HG03108 (cell line): Measurements from ENCODE around the gene MCRIP2.

ENCODE experiments used
- ATAC-seq: cut with Tn5 transposase; IDR thresholded peaks from one replicate; pipeline ENCODE4 v1.9.1; 2021; ENCODE audit warnings: moderate library complexity; ENCODE audit not compliant: unreplicated experiment

The MCRIP2 gene

DNA sequence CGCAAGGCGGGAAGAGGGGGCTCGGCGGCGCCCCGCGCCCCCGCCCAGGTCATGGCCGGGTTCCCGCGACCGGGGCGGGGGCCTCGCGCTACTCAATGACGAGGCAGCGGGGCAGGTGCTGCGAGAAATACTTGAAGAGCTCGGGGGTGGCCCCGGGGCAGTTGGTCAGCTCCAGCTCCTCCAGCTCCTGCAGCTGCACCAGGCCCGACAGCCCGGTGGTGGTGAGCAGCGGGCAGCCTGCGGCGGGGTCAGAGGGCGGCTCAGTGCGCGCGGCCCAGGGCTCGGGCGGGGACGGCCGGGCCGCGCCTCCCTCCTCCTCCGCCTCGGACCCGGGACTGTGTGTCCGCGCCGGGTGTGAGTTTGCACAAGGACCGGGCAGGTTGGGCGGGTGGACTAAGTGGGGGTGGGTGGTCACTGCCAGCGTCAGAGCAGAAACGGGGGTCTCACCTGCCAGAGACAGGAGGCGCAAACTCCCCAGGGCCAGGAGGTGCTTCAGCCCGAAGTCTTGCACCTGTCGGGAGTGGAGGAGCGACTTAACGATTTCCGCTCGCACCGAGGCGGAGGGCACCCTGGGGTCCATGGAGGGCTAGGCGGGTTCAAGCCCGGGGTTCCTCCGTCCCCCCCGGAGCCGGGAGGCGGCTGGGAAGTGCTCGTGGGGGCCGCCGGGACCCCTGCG is 52.7 kb downstream of the MCRIP2 start:
- no peak for ATAC-seq

DNA sequence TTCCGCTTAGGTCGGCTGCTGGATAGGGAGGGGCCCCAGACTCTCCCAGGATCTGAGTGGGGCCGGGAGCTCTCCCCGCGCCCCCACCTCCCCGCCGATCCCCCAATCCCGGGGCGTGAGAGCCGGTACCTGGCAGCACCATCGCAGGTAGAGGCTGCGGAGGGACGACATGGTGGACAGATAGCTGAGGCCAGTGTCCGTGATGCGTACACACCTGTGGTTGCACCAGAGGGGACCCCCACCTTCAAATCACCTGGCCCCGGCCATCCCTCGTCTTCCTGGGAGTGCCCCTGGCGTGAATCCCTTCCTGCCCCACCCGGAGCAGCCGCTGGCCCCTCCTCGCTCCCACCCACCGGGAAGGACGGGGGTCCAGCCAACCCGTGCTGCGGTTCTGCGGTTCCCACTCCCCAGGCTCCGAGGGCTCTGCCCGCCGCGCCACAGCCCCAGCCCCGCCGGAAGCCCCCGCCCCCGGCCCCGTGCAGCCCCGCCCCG is 53.3 kb downstream of the MCRIP2 start:
- ATAC-seq, result no peak

DNA sequence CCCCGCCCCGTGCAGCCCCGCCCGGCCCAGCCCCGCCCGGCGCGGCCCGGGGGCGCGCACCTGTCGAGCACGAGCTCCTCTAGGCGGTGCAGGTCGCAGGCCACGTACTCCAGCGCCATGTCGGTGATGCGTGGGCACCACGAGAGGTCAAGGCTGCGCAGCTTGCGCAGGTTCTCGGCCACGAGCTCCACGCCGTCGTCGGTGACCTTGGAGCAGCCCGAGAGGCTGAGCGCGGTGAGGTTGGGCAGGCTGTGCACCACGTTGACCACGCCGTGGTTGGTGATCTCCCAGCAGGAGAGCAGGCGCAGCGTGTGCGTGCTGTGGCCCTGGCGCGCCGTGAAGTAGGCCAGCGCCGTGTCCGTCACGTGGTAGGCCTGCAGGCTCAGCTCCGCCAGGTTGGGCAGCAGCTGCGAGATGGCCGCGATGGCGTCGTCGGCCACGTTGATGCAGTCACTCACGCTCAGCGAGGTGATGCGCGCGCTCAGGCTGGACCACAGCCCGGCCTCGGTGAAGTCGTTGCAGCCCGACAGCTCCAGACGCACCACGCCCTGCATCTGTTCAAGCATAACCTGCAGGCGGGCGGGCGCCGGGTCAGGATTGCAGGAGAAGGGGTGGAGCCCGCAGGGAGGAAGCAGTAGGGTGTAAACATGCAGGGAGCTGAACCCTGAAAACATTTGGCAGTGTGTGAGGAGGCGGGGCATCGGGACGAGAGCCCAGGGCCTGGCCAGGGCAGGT is 53.9 kb downstream of the MCRIP2 start:
- no peak for ATAC-seq
